Measurements from ENCODE around the gene PEA15. TPM values are rescaled to one million over a fixed set of nuclear protein-coding genes. Genes with fewer than 3 reads are reported as not detected.
A peak's percentile ranks its signal among the peaks of the same experiment; 100 is the strongest.

Gene PEA15
- total and polyA plus RNA-seq, 2 of the 8 experiments (the other 6 are each of a cell fraction or from before 2014, with no cell fraction given) = 71.3 to 75.1 TPM

GRCh38 chr1:160206036-160206389 lies 829 bp downstream of the PEA15 start:
- peaks cover 0 to 4% (median 0%) of the 10 kb centered on the region in 4 experiments; a peak in 2 of 8 replicates for H3K36me3 ChIP-seq (ENCODE audit: control insufficient read depth in 2 of 4, insufficient read depth in 4 of 4, low read length in 3 of 4)
- no peak overlapping the region for H3K27ac ChIP-seq (ENCODE audit: low read depth, low read length)
- H3K4me3 ChIP-seq (ENCODE audit: extremely low read depth in 1 of 4, insufficient read depth in 2 of 4, low read depth in 3 of 4, low read length in 4 of 4) = peak overlapping the region; percentile 70 to 99 (median 86)
- H4K8ac ChIP-seq (ENCODE audit: extremely low read depth, insufficient read depth, low read length) = no peak overlapping the region
- peaks cover 8% of the 10 kb centered on the region for H3K79me1 ChIP-seq (ENCODE audit: low read depth, low read length)
- H2AK5ac ChIP-seq (ENCODE audit: low read depth, low read length) = no peak overlapping the region
- no peak overlapping the region for H4K5ac ChIP-seq (ENCODE audit: insufficient read length, low read depth, low read length)
- WGBS, 2 experiments (ENCODE audit: extremely low coverage in 1 of 2, insufficient coverage in 1 of 2, insufficient read length in 1 of 2, insufficient replicate concordance in 2 of 2, low coverage in 1 of 2, low lambda C conversion rate in 2 of 2, missing lambda C conversion rate in 1 of 2) = 24% methylated on average over 9 of the region's 9 CpGs; no CpG with 5 or more reads in 1 of the 2 experiments
- ChIA-PET CTCF (ENCODE audit: partially characterized antibody) (interaction anchor here (1.1 to 20.4 kb wide), 5 partner anchors 14 to 105 kb away, joined by 3 to 257 read pairs (median 105); partner anchors contain the start of gene CASQ1), POLR2A (ENCODE audit: partially characterized antibody) (interaction anchor here (0.7 to 11.3 kb wide), 10 partner anchors 8 to 116 kb away, joined by 3 to 107 read pairs (median 4); partner anchors contain the start of genes CASQ1 and DCAF8)
- H3K23me2 ChIP-seq (ENCODE audit: low read depth, low read length) = peaks cover 9% of the 10 kb centered on the region
- H2AFZ ChIP-seq (ENCODE audit: low read length) = no peak overlapping the region
- no peak overlapping the region for H2BK120ac ChIP-seq (replicated peaks; ENCODE audit: low read depth, low read length)
- H4K20me1 ChIP-seq (replicated peaks in 1 of 2; ENCODE audit: control insufficient read depth in 1 of 2, insufficient read depth in 2 of 2, low read length in 2 of 2) = peaks cover 0 to 13% of the 10 kb centered on the region in 2 experiments
- peak overlapping the region; percentile 93 for H3K4me2 ChIP-seq (ENCODE audit: insufficient read depth in 1 of 2, low read depth in 2 of 2, low read length in 2 of 2)
- H3K27me3 ChIP-seq (replicated peaks in 1 of 4; ENCODE audit: control insufficient read depth in 3 of 4, extremely low read depth in 1 of 4, insufficient read depth in 3 of 4, low read length in 3 of 4) = no peaks in the 10 kb centered on the region
- H3K9me3 ChIP-seq (ENCODE audit: insufficient read depth in 2 of 2, low read depth in 1 of 2, low read length in 1 of 2) = no peaks in the 10 kb centered on the region
- FAIRE-seq = no peak
- H3K79me2 ChIP-seq (ENCODE audit: control insufficient read depth in 1 of 2, insufficient read depth in 2 of 2, low read length in 2 of 2) = peaks cover 8% of the 10 kb centered on the region in 2 experiments; a peak in 2 of 4 replicates
- no peak for DNase-seq (ENCODE audit: low read depth in 1 of 2, low spot score in 2 of 2)
- H2BK12ac ChIP-seq (ENCODE audit: low read depth, low read length) = peak overlapping the region; percentile 81; the same call in 1 of the 2 replicates
- no peak overlapping the region for H3K4ac ChIP-seq (replicated peaks; ENCODE audit: insufficient read length, low read depth, low read length)
- no peak overlapping the region for H2BK20ac ChIP-seq (ENCODE audit: low read length)
- no peak overlapping the region; the same call in 1 of the 2 replicates for H3K18ac ChIP-seq (ENCODE audit: extremely low read depth, low read length)
- H3K23ac ChIP-seq (ENCODE audit: insufficient read length) = no peak overlapping the region
- H2BK15ac ChIP-seq (ENCODE audit: low read length) = 0 out of 2 replicates have a peak overlapping the region, but pooled peaks have one; percentile 11
- peak overlapping the region in 3 of 4 experiments; percentile 62 to 91 (median 65); a peak in 4 of 7 replicates for H3K9ac ChIP-seq (replicated peaks in 1 of 4; ENCODE audit: extremely low read depth in 1 of 4, low read depth in 3 of 4, low read length in 3 of 4)
- peak overlapping the region; percentile 86; the same call in 1 of the 2 replicates for H2BK5ac ChIP-seq (ENCODE audit: low read depth, low read length)
- H3K56ac ChIP-seq (replicated peaks; ENCODE audit: insufficient read length, low read depth, low read length) = peak overlapping the region; percentile 56
- no peak overlapping the region for H3K14ac ChIP-seq (ENCODE audit: insufficient read length)
- no peak overlapping the region for H4K91ac ChIP-seq (replicated peaks; ENCODE audit: insufficient read length, low read length)
- peaks cover 17 to 41% (median 20%) of the 10 kb centered on the region in 4 experiments for H3K4me1 ChIP-seq (replicated peaks in 1 of 4; ENCODE audit: control insufficient read depth in 3 of 4, insufficient read depth in 4 of 4, low read length in 3 of 4)
- TF ChIP-seq RBBP5 (IDR thresholded peaks at IDR 0.05; ENCODE audit: borderline replicate concordance, low read depth, low read length) (no peak), EGR1 (IDR thresholded peaks at IDR 0.05; ENCODE audit: borderline replicate concordance, low read depth, low read length) (no peak)
